G401.6 (cell line): ENCODE results near the gene FNDC1.

Experiments
- FAIRE-seq: peaks from 2 replicates; lab custom pipeline; 2012; peaks lifted over from hg19 to GRCh38; lab: Jason Lieb, UNC

Gene FNDC1

DNA sequence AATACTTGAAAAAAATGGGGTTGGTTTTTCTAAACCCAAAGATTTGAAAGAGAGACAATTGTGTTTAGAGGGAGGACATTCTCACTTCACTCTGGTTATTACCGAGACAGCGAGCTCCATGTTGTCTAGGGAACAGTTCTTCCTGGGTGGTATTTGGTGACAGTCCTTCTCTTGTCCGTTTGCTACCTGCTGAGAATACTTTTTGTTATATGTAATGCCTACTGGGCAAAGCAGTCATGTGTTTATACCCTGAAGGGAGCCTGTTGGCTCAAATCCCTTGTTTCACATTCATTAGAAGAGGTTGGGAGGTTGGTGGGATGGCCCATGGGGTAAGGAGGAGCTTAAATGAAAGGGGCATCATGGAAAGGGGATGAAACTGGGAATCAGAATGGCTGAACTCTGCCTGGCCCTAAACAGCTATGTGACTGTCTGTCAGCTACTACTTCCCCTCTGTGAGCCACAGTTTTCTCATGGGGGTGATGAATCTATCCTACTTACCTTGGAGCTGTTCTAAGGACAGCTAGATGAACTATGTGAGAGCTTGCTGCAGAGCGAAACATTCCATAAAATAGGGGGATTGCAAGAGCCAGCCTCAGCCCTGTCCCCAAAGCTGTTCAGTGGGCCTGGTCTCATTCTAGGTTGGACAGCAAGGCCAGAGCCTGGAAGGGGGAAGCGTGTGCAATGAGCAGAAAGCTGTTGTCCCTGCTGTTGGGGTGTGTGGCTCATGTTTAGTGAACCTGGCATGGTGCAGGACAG, 43.5 kb downstream of the FNDC1 start:
- no peak for FAIRE-seq

DNA sequence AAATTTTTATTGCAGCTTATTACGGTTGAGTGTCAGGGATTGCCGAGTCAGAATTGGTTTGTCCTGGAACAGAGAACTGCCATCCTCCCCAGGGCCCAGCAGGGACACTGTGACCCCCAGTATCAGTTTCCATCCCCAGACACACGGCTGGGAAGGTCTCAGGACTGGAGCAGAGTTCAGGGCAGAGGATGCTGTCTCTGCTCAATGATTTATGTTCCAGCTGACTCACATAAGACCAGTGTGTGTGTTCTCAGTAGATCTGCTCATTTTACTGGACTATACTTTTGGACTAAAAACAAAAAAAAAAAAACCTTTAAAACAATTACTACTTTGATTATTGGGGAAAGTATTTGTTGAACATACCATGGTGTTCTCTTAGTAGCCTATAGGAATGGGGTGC, 44.2 kb downstream of the FNDC1 start:
- FAIRE-seq = no peak

DNA sequence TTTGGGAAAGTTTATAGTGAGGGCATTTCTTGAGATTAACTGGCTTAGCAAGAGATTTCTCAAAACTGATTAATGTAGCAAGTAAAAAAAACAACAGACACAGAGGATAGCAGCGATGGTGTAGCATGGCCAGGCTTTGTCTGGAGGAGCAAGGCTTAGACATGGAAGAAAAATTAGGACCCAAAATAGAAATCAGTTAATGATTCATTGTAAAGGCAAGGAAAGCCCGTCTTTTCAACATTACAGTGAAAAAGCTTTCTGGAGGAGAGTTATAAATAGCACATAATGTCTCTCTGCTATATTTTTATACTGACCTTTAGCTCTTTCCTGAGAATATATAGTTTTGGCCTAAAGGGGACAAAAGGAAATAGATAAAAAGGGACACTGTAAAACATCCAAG, 45.1 kb downstream of the FNDC1 start:
- FAIRE-seq = no peak

DNA sequence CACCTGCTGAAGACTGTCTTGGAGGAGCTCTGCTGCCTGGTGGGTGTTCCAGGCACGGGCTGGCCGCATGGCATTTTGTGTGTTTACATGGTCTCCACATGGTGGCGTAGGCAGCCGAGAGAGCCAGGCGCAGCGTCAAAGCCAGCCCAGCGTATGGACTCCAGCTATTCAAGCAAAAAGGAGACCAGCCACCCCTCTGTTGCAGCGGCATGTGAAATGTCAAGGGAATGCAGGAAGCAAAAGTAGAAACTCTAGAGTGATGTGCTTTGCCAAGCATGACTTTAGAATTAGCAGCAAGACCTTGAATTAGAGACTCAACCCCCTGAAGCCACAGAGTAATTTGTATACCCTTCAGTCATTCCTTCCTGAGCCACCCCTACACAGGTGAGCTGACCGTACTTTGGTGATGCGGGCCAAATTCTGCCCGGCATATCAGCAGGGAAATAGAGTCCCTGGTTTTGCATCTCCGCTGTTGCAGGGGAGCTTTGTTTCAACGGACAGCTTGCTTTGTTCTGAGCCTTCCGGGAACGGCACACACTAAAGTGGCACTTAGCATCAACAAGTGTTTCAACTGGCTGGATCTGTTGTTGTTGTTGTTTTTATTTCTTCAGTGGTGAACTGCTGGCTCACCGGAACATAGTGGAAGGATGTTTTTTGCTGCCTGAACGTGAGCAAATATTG, 48.5 kb downstream of the FNDC1 start:
- no peak for FAIRE-seq

DNA sequence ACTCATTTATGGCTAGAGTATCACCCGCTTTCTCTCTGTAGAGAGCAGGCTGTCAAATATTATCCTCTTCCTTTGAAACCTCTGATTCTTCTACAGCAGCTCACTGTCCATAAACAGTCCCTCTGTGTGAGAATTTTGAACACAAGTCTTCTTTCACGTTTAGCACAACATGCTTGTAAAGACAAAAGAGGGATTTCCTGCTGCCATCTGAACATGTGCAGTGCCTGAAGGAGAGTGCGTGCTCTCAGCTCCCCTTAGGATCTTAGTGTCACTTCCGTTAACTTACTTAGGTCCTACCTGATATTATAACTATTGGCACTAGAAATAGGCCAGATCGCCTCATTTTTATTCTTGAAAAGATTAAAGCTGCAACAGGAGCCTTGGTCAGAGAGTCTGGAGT, 50.9 kb downstream of the FNDC1 start:
- no peak for FAIRE-seq

DNA sequence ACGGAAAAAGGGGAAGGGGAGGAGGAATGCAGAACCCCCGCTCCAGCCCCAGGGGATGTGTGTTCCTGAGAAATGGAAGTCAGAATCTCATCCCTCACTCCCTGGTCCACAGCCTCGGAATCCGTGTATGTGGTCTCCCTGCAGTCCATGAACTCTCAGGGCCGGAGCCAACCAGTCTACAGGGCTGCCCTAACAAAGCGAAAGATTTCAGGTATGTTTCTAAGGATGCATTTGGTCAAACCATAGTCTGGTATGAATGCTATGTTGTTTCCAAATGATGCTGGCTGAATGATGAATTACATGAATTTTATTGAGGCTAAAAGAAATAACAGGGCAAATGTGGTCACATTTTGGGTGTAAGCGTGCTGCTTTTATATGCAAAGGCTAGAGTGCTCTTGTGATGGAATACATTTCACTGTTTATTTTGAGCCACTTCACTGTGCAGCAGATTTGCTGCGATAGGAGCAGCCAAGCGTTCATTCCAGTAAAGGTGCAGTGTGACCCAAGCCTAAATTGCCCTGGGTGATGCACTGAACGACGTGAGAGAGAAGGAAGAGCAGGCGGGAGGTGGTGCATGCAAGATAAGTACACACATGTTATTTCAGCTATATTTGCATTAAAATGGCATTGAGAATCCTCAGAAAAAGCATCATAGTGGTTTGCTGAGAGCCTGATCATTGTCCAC, 52.4 kb downstream of the FNDC1 start:
- no peak for FAIRE-seq

DNA sequence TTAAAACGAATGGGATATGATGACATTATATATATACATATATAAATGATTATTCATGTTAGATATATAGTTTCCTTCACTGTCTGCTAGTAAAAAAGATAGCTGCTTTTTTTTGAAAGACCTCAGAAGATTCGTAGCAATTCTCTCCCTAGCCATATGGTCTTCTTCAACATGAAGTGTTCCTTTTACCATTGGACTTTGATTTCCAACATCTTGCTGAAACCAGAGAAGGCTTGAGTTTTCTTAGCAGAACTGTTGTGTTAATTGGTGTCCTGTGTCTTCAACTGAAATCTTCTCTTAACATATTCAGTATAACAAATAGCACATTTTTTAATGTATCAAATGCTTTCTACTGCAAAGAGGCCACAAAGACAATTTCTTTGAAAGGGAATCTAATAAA, 55.3 kb downstream of the FNDC1 start:
- FAIRE-seq = no peak

DNA sequence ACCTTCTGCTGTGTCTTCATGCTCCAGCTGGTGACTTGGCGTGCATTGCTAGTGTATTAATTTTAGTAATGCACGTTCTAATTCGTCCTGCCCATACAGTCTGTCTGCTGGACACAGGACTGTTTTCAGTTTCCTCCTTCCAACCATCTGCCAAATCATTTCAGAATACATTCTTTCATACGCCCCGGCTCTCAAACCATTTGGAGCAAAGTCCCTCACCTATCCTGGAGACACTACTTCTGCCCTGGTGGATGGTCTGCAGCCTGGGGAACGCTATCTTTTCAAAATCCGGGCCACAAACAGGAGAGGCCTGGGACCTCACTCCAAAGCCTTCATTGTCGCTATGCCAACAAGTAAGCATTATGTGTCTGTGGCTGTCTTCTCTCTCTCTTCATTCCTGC, 60.5 kb downstream of the FNDC1 start:
- no peak for FAIRE-seq

DNA sequence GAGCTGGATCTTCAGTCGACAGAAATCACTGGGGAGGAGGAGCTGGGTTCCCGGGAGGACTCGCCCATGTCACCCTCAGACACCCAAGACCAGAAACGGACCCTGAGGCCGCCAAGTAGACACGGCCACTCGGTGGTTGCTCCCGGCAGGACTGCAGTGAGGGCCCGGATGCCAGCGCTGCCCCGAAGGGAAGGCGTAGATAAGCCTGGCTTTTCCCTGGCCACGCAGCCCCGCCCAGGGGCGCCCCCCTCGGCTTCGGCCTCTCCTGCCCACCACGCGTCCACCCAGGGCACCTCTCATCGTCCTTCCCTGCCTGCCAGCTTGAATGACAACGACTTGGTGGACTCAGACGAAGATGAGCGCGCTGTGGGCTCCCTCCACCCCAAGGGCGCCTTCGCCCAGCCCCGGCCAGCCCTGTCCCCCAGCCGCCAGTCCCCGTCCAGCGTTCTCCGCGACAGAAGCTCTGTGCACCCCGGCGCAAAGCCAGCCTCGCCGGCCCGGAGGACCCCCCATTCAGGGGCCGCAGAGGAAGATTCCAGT, 63.0 kb downstream of the FNDC1 start:
- no peak for FAIRE-seq

DNA sequence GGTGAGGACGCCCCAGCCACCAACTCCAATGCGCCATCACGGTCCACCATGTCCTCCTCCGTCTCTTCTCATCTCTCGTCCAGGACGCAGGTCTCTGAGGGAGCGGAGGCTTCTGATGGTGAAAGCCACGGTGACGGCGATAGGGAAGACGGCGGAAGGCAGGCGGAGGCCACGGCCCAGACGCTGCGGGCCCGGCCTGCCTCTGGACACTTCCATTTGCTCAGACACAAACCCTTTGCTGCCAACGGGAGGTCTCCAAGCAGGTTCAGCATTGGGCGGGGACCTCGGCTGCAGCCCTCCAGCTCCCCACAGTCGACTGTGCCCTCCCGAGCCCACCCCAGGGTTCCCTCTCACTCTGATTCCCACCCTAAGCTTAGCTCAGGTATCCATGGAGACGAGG, 63.6 kb downstream of the FNDC1 start:
- no peak for FAIRE-seq

DNA sequence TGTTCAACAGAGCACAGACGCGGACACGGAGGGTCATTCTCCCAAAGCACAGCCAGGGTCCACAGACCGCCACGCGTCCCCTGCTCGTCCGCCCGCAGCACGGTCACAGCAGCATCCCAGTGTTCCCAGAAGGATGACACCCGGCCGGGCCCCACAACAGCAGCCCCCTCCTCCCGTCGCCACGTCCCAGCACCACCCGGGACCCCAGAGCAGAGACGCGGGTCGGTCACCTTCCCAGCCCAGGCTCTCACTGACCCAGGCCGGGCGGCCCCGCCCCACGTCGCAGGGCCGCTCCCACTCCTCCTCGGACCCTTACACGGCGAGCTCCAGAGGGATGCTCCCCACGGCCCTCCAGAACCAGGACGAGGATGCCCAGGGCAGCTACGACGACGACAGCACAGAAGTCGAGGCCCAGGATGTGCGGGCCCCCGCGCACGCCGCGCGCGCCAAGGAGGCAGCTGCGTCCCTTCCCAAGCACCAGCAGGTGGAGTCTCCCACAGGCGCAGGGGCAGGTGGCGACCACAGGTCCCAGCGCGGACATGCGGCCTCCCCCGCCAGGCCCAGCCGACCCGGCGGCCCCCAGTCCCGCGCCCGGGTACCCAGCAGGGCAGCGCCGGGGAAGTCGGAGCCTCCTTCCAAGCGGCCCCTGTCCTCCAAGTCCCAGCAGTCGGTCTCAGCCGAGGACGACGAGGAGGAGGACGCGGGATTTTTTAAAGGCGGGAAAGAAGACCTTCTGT, 64.3 kb downstream of the FNDC1 start:
- FAIRE-seq = no peak

DNA sequence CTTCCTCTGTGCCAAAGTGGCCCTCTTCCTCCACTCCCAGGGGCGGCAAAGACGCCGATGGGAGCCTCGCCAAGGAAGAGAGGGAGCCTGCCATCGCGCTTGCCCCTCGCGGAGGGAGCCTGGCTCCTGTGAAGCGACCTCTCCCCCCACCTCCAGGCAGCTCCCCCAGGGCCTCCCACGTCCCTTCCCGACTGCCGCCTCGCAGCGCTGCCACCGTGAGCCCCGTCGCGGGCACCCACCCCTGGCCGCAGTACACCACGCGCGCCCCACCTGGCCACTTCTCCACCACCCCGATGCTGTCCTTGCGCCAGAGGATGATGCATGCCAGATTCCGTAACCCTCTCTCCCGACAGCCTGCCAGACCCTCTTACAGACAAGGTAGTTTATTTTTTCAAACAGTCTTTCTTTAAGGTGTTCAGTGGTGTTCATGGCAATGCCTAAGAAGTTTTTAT, 64.9 kb downstream of the FNDC1 start:
- no peak for FAIRE-seq

DNA sequence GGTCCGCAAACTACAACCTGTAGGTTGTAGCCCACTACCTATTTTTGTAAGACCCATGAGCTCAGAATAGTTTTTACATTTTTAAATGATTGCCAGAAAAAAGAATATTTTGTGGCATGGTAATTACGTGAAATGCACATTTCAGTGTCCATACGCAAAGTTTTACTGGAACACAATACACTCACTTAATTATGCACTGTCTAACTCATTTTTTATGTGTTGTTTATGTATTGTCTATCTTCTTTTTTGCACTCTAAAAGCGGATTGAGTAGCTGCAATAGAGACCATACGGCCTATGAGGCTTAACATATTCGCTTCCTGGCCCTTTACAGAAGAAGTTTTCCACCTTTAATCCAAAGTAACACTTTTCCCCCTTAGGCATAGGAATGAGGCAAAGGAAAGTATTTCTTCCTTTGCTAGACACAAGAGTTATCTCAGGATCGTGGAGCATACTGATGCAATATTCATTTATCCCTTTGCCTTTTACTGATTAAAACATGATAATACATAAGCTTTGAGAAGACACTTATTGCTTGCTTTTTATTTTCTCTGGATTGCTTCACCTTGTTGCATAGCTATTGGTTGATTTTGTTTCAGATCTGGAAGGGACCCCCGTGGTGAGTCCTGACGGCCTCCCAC, 69.8 kb downstream of the FNDC1 start:
- no peak for FAIRE-seq

DNA sequence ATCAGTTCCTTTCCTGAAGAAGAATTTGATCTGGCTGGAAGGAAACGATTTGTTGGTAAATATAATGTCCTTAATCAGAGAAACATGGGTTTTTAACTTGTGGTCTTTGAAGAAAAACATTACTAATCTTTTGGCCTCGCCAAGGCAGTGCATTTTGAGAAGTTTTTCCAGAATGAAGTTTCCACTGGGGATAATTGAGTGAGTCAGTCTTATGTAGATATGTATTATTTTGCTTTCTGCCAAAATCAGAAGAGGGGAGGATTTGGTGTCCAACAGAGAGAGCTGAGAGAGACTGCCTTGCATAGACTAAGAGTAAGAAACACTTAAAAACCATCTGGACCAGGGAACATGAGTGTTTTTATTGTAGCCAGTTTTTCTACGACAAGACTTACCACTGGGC, 79.9 kb downstream of the FNDC1 start:
- no peak for FAIRE-seq

DNA sequence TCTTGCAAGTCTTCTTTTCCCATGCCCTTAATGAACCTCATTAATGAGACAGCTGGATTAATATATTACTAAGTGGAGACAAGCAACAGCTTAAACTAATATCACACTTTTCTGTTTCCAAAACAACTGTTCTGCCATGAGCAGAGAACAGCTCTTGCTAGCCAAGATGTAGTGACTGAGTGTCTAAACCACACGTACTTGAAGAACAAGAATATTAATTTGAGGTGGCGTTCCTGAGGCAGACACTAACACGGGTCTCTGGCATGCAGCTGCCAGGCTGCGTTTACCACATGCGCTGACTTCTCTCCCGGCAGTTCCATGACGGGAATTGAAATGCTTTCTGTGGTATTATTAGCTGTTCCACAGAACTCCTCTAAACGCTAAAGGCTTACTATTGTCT, 80.6 kb downstream of the FNDC1 start:
- FAIRE-seq = no peak

DNA sequence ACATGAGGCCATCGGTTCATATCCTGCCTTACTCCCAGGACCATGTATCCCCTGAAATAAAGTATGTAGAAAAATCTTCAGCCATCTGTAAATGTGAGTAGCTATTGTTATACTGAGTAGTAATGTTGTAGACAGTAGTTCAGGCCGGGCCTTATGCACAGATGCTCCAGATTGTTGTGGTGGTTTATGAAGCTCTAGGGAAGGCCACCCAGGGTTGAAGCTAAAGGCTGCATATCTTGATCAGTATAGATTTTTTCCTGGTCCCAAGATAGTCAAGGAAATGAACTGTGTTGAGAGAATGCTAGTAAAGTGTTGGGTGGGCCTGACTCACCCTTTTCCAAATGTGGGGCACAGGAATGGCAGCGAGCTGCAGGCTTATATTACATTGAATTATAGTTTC, 81.4 kb downstream of the FNDC1 start:
- FAIRE-seq = no peak

DNA sequence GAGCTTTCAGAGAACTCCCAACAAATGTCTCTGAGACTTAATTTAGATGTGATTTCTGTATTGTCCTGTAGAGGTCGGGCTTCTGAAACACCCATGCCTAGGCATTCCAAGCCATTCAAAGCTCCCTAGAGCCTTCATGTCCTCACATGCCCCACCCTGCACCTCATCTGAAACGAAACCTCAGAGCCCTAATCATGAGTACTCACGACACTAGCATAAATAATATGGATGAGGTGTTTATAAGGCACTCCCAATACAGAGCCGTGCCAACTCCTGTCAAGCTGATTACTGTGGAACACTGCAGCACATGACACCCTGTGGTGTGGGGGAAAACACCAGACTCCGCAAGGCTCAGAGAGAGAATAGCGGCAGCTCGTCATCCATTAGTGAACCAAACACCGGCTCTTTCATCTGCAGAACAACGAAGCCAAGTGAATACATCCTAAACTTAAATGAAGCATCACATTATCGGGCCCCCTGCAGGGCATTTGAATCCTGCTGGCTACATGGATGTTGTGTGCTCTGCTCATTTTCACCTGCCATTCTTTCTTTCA, 83.8 kb downstream of the FNDC1 start:
- no peak for FAIRE-seq

DNA sequence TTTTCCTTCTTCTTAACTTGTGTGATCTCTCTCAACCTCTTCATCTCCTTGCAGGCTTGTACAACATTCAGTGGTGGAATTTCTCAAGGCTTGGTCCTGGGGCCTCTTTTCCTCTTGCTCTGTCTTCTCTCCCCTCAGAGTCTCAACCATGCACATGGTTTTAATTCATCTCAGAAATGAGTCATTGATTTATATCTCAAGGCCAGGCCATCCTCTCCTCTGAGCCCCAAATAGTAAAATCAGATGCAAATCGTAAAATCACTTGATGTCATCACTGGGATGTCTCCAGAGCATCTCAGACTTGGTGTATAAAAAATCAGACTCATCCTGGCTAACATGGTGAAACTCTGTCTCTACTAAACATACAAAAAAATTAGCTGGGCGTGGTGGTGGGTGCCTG, 85.0 kb downstream of the FNDC1 start:
- no peak for FAIRE-seq

DNA sequence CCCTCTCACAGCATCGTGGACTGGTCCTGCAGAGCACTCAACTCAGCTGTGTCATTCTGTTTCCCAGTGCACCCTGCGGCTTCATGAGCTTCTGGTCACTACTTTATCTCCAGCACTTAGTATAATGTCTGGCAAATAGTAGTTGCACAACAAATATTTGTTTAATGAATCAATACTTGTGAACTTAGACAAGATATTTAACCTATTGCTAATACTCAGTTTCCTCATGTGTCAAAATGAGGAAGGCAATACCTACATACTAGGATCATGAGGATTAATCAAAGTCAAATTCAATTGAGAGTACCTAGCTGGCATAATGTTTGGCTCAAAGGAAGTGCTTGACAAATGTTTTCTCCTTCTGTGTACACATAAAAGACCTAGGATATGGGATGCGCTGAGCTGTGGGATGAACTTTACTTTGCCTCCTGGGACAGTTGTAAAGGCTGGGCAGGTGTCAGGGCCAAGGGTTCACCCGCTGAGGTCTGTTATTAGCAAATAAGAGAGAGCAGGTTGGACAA, 86.3 kb downstream of the FNDC1 start:
- no peak for FAIRE-seq

DNA sequence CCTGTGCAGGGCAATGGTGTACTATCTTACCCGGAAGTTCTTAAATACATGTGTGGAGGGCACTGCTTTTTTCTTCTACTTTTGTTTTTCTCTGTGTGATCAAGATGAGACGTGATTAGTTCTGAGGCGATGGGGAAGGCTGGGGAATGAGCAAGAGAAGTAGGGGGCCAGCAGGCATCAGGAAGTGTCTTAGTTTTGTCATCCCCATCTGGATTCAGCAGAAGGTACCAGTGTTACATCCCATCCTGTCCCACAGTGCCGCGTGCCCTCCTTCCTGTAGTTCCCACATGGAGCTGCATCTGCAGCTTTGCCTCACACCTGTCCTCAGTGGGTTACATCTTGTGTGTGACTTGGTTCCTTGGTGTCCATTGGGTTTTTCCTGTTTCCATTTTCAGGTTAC, 86.9 kb downstream of the FNDC1 start:
- no peak for FAIRE-seq

DNA sequence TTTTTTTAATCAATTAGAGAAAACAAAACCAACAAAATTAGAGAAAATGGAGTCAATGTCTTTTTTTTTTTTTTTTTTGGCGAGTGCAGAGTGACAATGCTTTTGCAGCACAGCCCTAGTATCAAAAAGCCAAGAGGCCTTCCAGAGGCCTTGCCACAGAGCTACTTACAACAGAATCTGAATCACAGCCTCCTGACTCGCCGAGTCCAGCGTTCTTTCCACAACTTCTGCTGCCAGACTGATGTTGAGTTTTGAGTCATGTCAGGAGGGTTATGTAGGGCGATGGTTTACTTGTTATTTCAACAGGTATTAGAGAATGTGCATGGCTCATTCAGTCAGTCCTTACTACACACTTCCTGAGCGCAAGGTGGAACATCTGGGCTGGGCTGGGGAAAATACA, 88.6 kb downstream of the FNDC1 start:
- FAIRE-seq = no peak
